Measurements from ENCODE around the gene DDX4.

DDX4 gene

DNA sequence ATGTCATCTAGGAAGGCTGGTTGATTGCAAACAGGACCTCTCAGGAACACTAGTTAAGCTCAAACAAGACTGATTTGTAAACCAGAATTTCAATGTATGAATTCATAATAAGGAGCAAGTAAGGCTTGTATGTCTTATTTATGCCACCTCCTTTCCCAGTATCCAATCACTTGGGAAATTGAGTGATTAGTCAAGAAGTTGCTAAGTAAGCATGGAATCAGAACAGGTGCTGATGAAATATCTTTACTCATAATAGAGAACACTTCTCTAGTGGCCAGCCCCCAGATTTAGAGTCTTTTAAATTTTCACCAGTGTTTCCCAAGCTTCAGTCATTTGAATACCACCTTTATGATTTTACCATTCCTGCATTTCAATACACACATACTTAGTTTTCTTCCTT lies 5.3 kb upstream of the DDX4 start:
- no peak overlapping the region for H3K27ac ChIP-seq (replicated peaks)
- TF ChIP-seq CTCF (IDR thresholded peaks at IDR 0.05; ENCODE audit: insufficient read depth, low read length) (no peak), POLR2AphosphoS5 (IDR thresholded peaks at IDR 0.05; ENCODE audit: low read depth) (no peak), GABPA (IDR thresholded peaks at IDR 0.05; ENCODE audit: low read depth) (no peak), SPI1 (IDR thresholded peaks at IDR 0.05; ENCODE audit: borderline replicate concordance, low read depth) (no peak)
- TF ChIP-seq, protein P1, sequence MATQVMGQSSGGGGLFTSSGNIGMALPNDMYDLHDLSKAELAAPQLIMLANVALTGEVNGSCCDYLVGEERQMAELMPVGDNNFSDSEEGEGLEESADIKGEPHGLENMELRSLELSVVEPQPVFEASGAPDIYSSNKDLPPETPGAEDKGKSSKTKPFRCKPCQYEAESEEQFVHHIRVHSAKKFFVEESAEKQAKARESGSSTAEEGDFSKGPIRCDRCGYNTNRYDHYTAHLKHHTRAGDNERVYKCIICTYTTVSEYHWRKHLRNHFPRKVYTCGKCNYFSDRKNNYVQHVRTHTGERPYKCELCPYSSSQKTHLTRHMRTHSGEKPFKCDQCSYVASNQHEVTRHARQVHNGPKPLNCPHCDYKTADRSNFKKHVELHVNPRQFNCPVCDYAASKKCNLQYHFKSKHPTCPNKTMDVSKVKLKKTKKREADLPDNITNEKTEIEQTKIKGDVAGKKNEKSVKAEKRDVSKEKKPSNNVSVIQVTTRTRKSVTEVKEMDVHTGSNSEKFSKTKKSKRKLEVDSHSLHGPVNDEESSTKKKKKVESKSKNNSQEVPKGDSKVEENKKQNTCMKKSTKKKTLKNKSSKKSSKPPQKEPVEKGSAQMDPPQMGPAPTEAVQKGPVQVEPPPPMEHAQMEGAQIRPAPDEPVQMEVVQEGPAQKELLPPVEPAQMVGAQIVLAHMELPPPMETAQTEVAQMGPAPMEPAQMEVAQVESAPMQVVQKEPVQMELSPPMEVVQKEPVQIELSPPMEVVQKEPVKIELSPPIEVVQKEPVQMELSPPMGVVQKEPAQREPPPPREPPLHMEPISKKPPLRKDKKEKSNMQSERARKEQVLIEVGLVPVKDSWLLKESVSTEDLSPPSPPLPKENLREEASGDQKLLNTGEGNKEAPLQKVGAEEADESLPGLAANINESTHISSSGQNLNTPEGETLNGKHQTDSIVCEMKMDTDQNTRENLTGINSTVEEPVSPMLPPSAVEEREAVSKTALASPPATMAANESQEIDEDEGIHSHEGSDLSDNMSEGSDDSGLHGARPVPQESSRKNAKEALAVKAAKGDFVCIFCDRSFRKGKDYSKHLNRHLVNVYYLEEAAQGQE (IDR thresholded peaks at IDR 0.05; ENCODE audit: insufficient replicate concordance, low read depth): no peak
- no peaks in the 10 kb centered on the region for H3K27me3 ChIP-seq (ENCODE audit: insufficient read depth, poor library complexity, severe bottlenecking)
- no peak overlapping the region for H3K4me3 ChIP-seq (replicated peaks; ENCODE audit: insufficient read depth, low read length)
- DNase-seq (ENCODE audit: low read depth in 1 of 2, low spot score in 1 of 2): no peak

DNA sequence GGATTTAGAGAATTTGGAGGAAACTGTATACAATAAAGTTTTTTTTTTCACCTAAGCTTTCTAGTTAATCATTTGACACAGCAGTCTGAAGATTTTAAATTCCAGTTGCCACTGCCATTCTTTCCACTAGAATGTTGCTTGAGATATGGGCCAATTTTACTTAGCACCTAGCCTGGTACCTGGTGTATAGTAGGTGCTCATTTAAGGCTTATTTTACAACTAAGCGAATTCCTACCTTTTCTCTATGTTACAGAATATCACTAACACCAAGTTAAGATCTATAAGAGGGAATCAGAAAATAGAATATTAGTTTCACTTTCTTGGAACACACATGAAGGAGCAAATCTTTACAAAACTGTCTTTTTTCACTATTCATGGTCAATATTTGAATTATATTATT lies 3.2 kb upstream of the DDX4 start:
- Histone ChIP-seq H3K27me3 (ENCODE audit: insufficient read depth, poor library complexity, severe bottlenecking) (no peaks in the 10 kb centered on the region), H3K4me3 (replicated peaks; ENCODE audit: insufficient read depth, low read length) (no peak overlapping the region), H3K27ac (replicated peaks) (no peak overlapping the region)
- DNase-seq (ENCODE audit: low read depth in 1 of 2, low spot score in 1 of 2): no peak
- TF ChIP-seq SPI1 (IDR thresholded peaks at IDR 0.05; ENCODE audit: borderline replicate concordance, low read depth) (no peak), POLR2AphosphoS5 (IDR thresholded peaks at IDR 0.05; ENCODE audit: low read depth) (no peak), CTCF (IDR thresholded peaks at IDR 0.05; ENCODE audit: insufficient read depth, low read length) (no peak), GABPA (IDR thresholded peaks at IDR 0.05; ENCODE audit: low read depth) (no peak)
- TF ChIP-seq, protein P1 (IDR thresholded peaks at IDR 0.05; ENCODE audit: insufficient replicate concordance, low read depth): no peak

DNA sequence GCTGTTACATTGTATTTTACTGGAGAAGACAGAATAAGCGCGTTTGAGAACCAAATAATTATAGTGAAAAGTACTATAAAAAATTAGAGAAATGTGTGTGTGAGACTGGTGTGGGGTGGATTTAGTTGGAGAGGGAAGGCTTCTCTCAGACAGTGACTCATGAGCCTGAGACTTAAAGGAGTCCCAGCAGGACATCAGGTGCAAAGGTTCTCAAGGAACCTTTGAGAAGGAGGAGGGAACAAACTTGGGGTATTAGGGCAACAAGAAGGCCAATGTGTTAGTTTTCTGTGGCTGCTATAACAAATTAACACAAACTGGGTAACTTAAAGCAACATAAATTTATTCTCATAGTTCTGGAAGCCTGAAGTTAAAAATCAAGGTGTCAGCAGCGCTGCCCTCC lies 4.9 kb downstream of the DDX4 start:
- Histone ChIP-seq H3K4me3 (replicated peaks; ENCODE audit: insufficient read depth, low read length) (no peak overlapping the region), H3K27ac (replicated peaks) (no peak overlapping the region), H3K27me3 (ENCODE audit: insufficient read depth, poor library complexity, severe bottlenecking) (no peaks in the 10 kb centered on the region)
- no peak for TF ChIP-seq GABPA (IDR thresholded peaks at IDR 0.05; ENCODE audit: low read depth)
- no peak for TF ChIP-seq SPI1 (IDR thresholded peaks at IDR 0.05; ENCODE audit: borderline replicate concordance, low read depth)
- TF ChIP-seq, protein P1 (IDR thresholded peaks at IDR 0.05; ENCODE audit: insufficient replicate concordance, low read depth): no peak
- no peak for TF ChIP-seq CTCF (IDR thresholded peaks at IDR 0.05; ENCODE audit: insufficient read depth, low read length)
- no peak for DNase-seq (ENCODE audit: low read depth in 1 of 2, low spot score in 1 of 2)
